NOMO-1 treated with DMSO at 0.1 percent for 48 hours (cell line): ENCODE data around the gene CTCF.

Experiments
- DNase-seq: peaks from one replicate; lab custom pipeline; 2025; ENCODE audit not compliant: unreplicated experiment; lab: John Stamatoyannopoulos, UW

The CTCF gene

DNA sequence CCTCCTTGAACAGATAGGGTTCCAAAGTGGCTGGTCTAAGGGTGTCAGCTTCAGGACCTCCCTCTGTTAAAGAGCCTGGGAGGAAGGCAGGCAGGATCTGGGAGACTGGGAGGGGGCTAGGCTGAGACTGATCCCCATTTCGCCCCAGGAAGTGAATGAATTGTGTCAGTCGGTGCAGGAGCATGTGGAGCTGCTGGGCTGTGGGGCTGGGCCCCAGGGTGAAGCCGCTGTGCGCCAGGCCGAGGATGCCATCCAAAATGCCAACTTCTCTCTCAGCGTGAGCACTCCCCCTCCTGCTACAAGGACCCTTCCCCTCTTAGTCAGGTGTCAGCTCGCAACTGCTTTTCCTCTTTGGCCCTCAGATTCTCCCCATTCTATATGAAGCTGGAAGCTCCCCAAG, 88.7 kb downstream of the CTCF start:
- DNase-seq: no peak

DNA sequence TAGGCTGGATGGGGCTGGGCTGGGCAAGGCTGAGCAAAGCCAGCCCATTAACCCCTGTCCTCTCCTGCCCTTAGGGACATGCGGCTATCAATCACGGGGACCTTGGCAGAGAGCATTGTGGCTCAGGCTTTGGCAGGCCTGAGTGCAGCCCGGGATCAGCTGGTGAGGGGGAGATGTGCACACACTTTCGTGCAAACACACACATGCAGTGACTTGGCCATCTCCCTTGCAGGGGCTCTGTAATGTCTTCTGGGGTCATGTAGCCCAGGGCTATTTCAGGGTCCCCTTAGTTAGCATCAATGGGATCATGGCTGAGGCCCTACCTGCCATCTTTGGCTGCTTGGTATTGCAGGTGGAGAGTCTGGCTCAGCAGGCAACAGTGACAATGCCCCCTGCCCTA, 89.5 kb downstream of the CTCF start:
- no peak for DNase-seq

GRCh38 chr16:67652578-67653127, 90.3 kb downstream of the CTCF start:
- DNase-seq: no peak

GRCh38 chr16:67653128-67653788, 90.9 kb downstream of the CTCF start:
- DNase-seq: no peak

DNA sequence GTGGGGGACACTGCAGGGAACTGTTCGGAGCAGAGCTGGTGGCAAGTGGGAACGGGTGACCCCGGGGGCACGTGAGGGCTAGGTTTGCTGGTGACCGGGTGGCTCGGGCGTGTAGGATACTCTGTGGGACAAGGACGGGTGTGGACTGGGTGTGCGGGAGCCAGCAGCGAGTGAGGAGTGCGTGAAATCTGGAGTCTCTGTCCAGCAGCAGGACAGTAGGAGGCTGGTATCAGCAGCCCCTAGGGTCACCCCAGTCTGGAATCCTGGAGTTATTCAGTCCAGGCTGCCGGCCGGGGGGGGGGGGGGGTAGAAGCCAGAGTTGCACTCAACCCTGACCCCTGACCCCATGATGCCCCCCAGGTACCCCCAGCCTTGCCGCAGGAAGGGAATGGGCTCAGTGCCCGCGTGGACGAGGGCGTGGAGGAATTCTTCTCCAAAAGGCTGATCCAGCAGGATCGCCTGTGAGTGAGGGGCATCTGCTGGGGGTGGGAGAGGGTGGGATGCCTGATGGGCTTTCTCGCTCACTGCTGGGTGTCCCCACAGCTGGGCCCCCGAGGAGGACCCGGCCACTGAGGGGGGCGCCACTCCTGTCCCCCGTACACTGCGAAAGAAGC, 91.6 kb downstream of the CTCF start:
- DNase-seq: no peak

GRCh38 chr16:67654403-67654911, 92.1 kb downstream of the CTCF start:
- no peak for DNase-seq

DNA sequence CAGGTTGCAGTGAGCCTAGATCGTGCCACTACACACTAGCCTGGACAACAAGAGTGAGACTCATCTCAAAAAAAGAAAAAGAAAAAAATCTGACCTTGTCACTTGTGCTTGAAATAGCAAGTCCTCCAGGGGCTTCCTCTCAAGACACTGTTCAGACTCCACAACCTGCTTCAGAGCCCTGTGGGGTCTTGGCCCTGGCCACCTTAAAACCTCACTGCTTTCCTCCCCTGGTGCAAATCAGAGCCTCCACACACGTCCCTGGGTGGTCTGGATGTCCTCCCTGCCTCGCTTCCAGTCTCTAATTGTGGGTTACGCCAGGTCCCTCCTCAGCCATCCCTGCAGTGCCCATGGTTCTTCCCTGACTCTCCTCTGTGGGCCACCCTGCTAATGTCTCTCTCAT, 93.0 kb downstream of the CTCF start:
- no peak for DNase-seq

DNA sequence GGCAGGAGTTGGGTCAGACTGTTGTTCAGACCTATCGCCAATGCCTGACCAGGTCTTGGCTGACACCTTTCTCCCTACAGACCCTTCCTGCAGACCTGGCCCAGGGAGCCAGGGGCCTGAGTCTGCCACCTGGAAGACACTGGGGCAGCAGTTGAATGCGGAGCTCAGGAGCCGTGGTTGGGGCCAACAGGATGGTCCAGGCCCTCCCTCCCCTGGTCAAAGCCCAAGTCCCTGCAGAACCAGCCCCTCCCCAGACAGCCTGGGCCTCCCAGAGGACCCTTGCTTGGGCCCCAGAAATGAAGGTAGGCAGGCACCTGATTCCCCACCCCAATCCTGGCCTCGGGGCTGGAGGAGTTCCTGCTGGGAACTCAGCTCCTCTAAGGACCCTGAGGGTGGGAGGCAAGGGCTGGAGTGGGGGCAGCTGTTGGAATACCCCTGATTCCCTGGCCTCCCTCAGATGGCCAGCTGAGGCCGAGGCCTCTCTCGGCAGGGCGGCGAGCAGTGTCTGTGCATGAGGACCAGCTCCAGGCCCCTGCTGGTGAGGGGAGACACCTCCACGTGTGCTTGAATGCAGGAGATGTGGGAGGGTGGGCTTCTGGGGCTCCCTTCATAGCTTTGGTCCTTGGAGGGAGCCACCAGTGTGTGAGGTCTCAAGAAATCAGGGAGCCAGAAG, 94.2 kb downstream of the CTCF start:
- no peak for DNase-seq

- DNase-seq: no peak
These were observed 94.8 kb downstream of the CTCF start for GRCh38 chr16:67657017-67657608.

DNA sequence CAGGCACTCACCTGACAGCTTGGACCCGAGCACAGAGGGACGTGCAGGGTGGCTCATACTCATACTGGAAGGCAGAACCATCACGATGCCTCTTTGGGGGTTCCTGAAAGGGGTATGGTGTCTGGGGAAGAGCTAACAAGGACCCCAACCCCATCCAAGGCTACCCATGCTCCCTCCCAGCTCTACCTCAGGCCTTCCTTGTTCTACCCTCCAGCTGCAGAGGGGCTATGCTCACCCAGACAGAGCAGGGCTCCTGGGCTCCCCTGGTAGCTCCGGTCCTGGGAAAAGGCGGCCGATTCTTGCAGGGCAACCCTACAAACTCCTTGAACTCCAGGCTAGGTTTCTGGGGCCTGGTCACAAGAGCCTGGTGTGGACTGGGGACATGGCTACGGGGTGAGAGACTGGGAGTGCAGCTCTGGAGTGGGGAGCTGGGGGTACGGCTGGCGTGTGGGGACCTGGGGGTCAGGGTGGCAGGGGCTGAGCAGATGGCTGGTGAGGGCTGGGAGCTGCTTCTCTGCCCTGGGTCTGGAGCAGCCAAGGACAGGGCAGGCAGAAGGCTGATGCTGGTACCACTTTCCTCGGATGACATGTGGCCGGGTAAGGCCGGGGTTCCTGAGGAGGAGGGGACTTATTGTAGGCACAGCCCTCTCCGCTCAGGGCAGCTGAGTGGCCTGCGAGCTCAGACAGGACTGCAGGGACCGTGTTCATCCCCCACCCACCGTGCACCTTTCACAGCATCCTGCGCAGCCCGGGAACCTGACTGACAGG, 95.6 kb downstream of the CTCF start:
- no peak for DNase-seq

GRCh38 chr16:67658849-67659674, 96.7 kb downstream of the CTCF start:
- DNase-seq: no peak

GRCh38 chr16:67659675-67660563, 97.6 kb downstream of the CTCF start, which contains the start of gene ACD:
TSS of gene ACD (minus strand) at chr16:67660260. CDS start at chr16:67660220, 40 bp downstream.
- peak; percentile 83 for DNase-seq

- peak; percentile 94 for DNase-seq
These were observed 98.3 kb downstream of the CTCF start, which contains the start of gene PARD6A for GRCh38 chr16:67660564-67661028. TSS of gene PARD6A (plus strand) at chr16:67660960. CDS start at chr16:67661039, 79 bp downstream.

DNA sequence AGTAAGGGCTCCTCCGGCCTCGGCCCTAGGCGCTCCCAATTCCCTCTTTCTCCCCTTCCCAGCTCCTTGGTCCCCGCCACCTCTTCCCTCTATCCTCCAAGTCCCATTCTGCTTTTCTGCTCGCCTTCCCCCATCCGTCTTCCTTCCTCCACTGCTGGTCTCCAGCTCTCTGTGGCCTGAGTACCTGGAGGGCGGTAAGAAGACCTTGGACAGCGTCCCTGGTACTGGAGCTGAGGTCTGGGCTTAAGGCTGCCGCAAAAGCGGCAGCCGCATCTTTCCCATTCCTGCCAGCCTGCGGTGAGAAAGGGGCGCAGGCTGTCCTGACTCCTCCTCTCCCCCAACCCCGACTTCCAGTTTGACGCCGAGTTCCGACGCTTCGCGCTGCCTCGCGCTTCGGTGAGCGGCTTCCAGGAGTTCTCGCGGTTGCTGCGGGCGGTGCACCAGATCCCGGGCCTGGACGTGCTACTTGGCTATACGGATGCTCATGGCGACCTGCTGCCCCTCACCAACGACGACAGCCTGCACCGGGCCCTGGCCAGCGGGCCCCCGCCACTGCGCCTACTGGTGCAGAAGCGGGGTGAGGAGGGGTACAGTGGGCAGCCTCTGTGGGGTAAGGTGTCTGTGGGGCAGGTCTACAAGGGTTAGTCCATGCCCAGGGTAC, 98.9 kb downstream of the CTCF start:
- DNase-seq: no peak

DNA sequence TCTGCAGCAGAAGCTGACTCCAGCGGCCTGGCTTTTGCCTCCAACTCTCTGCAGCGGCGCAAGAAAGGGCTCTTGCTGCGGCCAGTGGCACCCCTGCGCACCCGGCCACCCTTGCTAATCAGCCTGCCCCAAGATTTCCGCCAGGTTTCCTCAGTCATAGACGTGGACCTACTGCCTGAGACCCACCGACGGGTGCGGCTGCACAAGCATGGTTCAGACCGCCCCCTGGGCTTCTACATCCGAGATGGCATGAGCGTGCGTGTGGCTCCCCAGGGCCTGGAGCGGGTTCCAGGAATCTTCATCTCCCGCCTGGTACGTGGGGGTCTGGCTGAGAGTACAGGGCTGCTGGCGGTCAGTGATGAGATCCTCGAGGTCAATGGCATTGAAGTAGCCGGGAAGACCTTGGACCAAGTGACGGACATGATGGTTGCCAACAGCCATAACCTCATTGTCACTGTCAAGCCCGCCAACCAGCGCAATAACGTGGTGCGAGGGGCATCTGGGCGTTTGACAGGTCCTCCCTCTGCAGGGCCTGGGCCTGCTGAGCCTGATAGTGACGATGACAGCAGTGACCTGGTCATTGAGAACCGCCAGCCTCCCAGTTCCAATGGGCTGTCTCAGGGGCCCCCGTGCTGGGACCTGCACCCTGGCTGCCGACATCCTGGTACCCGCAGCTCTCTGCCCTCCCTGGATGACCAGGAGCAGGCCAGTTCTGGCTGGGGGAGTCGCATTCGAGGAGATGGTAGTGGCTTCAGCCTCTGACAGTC, 99.7 kb downstream of the CTCF start:
- no peak for DNase-seq

DNA sequence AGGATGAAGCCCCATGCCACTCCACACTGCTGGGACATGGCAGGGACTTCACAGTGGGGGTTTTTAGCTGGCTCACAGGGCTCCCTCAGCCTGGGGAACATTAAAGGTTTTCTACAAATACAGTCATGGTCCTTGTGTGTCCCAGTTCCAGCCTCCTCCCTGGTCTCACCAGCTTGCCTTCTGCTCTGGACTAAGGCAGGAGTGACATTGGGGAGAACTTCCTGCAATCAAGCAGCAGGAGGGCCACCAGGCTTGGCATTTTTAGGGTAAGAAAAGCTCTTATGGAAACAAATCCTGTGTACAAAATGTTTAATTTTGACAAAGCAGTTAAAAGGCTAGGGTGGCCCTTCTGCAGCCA, 100.3 kb downstream of the CTCF start:
- no peak for DNase-seq

DNA sequence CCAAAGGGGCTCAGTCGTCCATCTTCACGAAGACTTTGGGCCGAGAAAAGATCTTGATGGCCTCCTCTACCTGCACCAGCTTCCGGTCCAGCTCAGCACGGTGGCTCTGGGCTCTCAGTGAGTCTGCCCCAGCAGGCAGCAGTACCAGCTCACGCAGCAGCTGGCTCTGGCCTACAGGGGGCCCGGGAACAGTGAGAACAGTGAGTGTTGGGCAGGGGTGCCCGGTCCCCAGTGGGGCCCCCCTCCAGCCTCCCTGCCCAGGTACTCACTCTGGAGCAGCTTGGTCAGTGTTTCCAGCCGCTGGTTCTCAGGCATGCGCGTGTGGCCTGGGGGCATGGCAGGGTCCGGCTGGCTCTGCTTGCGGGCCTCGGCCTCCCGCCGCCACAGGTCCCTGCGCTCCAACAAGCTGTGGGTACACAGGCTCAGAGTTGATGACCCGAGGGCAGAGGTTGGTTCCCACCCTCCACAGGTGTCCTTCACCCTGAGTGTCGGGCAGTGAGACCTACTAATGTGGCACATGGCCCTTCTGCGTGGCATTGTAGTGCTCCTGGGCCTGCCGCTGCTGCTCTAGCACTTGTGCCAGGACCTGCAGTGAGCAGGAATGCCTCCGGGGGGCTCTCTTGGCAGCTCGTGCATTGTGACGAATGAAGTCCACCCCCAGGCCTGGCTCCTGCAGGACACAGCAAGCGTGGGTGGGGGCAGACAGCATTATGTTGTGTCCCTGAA, 101.0 kb downstream of the CTCF start:
- DNase-seq: no peak
